ENCODE results near the gene TCERG1L. TPM values are rescaled to one million over a fixed set of nuclear protein-coding genes. Genes with fewer than 3 reads are reported as not detected.

TCERG1L gene
- total RNA-seq, 1 donor from 2014 or later, result 3.5 TPM

DNA sequence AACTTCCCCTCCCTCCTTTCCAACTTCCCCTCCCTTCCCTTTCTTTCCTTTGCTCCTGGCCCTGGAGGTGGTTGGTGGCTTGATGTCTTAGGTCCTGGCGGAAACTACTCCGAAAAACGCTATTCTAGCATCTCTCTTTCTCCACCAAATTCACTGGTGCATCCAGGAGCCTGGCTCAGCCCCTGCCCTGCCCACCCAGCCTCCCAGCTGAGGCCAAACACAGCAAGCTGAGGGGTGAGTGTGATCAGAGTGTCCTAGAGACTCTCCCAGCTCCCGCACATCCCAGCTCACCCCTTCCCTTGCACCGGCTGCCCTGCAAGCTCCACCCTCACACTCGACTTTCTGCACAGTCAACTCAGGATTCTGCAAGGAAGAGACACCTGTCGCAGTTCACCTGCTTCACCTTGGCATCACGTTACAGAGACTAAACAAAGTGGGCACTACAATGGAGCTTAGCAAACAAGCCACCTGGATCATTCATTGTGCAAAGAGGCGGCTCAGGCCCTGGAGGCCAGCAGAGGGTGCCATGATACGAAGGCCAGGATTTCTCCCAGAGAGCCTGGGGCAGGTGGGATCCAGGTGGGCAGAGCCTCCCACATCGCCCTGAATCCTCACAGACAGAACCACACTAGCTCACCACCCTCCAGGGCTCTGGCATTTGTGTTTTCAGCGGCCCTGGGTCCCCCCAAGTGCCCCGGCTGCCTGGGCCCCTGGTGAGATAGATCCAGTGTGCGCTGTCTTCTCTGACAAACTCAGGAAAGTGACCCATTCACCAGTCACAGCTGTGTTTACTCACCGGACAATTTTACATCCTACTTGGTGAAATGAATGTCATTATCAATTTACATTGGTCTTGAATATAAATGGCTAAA lies 169.6 kb downstream of the TCERG1L start:
- Histone ChIP-seq H2AFZ (ENCODE audit: low read depth, low read length) (no peak overlapping the region), H3K9me3 (ENCODE audit: insufficient read depth, low read depth, low read length) (peaks cover 17% of the 10 kb centered on the region)

DNA sequence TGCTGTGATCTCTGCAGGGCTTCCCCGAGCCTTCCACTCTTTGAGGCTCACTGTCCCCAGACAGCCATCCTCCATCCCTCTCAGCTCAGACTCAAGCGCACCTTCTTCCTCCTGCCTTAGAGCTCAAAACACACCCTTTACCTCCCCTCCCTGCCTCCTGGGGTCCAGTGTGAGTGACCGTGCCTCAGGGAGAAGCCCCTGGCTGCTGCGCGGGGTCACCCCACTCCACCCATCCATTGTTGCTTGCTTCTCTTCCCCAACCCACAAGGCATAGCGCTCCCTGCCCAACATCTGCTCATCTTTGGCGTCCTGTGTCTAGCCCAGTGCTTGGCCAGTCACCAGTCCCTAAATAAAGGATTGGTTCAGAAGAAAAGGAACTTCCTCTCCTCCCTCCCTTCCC lies 170.3 kb downstream of the TCERG1L start:
- Histone ChIP-seq H2AFZ (ENCODE audit: low read depth, low read length) (no peak overlapping the region), H3K4me1 (ENCODE audit: insufficient read depth, low read length) (no peaks in the 10 kb centered on the region), H4K20me1 (ENCODE audit: insufficient read depth, low read length) (no peaks in the 10 kb centered on the region), H3K79me2 (ENCODE audit: insufficient read depth, low read length) (no peaks in the 10 kb centered on the region), H3K4me3 (ENCODE audit: insufficient read depth, low read depth, low read length) (no peak overlapping the region), H3K27ac (ENCODE audit: low read depth, low read length) (no peak overlapping the region), H3K9ac (ENCODE audit: low read length) (no peak overlapping the region), H3K36me3 (ENCODE audit: insufficient read depth, low read length) (no peaks in the 10 kb centered on the region), H3K27me3 (ENCODE audit: insufficient read depth, low read length) (no peaks in the 10 kb centered on the region), H3K9me3 (ENCODE audit: insufficient read depth, low read depth, low read length) (peaks cover 17% of the 10 kb centered on the region), H3K4me2 (ENCODE audit: low read length) (no peak overlapping the region)
- no peaks in the 10 kb centered on the region for H3K36me3 Mint-ChIP-seq (ENCODE audit: low read depth, unreplicated experiment)
- TF ChIP-seq, protein P1, sequence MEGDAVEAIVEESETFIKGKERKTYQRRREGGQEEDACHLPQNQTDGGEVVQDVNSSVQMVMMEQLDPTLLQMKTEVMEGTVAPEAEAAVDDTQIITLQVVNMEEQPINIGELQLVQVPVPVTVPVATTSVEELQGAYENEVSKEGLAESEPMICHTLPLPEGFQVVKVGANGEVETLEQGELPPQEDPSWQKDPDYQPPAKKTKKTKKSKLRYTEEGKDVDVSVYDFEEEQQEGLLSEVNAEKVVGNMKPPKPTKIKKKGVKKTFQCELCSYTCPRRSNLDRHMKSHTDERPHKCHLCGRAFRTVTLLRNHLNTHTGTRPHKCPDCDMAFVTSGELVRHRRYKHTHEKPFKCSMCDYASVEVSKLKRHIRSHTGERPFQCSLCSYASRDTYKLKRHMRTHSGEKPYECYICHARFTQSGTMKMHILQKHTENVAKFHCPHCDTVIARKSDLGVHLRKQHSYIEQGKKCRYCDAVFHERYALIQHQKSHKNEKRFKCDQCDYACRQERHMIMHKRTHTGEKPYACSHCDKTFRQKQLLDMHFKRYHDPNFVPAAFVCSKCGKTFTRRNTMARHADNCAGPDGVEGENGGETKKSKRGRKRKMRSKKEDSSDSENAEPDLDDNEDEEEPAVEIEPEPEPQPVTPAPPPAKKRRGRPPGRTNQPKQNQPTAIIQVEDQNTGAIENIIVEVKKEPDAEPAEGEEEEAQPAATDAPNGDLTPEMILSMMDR (IDR thresholded peaks at IDR 0.05; ENCODE audit: insufficient read depth, low read depth, low read length), result no peak
- TF ChIP-seq EZH2 (IDR thresholded peaks at IDR 0.05; ENCODE audit: insufficient read depth, low read length), result no peak
- DNase-seq (ENCODE audit: low read depth) (no peak), FAIRE-seq (no peak)
- H3K27me3 Mint-ChIP-seq (ENCODE audit: low read depth, unreplicated experiment), result no peaks in the 10 kb centered on the region
- H3K27ac Mint-ChIP-seq (ENCODE audit: unreplicated experiment), result no peak overlapping the region
- no peak overlapping the region for H3K4me3 Mint-ChIP-seq (ENCODE audit: unreplicated experiment)
- H3K9me3 Mint-ChIP-seq (ENCODE audit: unreplicated experiment), result peaks cover 11% of the 10 kb centered on the region
- H3K4me1 Mint-ChIP-seq (ENCODE audit: low read depth, unreplicated experiment), result no peaks in the 10 kb centered on the region

More for the DNA sequence above, 169.6 kb downstream of the TCERG1L start:
- peaks cover 11% of the 10 kb centered on the region for H3K9me3 Mint-ChIP-seq (ENCODE audit: unreplicated experiment)
- no peaks in the 10 kb centered on the region for H3K27me3 Mint-ChIP-seq (ENCODE audit: low read depth, unreplicated experiment)
- H3K27ac ChIP-seq (ENCODE audit: low read depth, low read length), result no peak overlapping the region
- no peak overlapping the region for H3K4me3 ChIP-seq (ENCODE audit: insufficient read depth, low read depth, low read length)
- H3K4me1 Mint-ChIP-seq (ENCODE audit: low read depth, unreplicated experiment), result no peaks in the 10 kb centered on the region
- no peak overlapping the region for H3K4me2 ChIP-seq (ENCODE audit: low read length)
- H3K4me1 ChIP-seq (ENCODE audit: insufficient read depth, low read length), result no peaks in the 10 kb centered on the region
- no peaks in the 10 kb centered on the region for H3K36me3 ChIP-seq (ENCODE audit: insufficient read depth, low read length)
- no peaks in the 10 kb centered on the region for H3K27me3 ChIP-seq (ENCODE audit: insufficient read depth, low read length)
- no peak overlapping the region for H3K9ac ChIP-seq (ENCODE audit: low read length)
- TF ChIP-seq EZH2 (IDR thresholded peaks at IDR 0.05; ENCODE audit: insufficient read depth, low read length), result no peak
- TF ChIP-seq, protein P1 (IDR thresholded peaks at IDR 0.05; ENCODE audit: insufficient read depth, low read depth, low read length), result no peak
- H4K20me1 ChIP-seq (ENCODE audit: insufficient read depth, low read length), result no peaks in the 10 kb centered on the region
- H3K4me3 Mint-ChIP-seq (ENCODE audit: unreplicated experiment), result no peak overlapping the region
- FAIRE-seq, result no peak
- H3K36me3 Mint-ChIP-seq (ENCODE audit: low read depth, unreplicated experiment), result no peaks in the 10 kb centered on the region
- H3K79me2 ChIP-seq (ENCODE audit: insufficient read depth, low read length), result no peaks in the 10 kb centered on the region
- H3K27ac Mint-ChIP-seq (ENCODE audit: unreplicated experiment), result no peak overlapping the region
- DNase-seq (ENCODE audit: low read depth), result no peak

DNA sequence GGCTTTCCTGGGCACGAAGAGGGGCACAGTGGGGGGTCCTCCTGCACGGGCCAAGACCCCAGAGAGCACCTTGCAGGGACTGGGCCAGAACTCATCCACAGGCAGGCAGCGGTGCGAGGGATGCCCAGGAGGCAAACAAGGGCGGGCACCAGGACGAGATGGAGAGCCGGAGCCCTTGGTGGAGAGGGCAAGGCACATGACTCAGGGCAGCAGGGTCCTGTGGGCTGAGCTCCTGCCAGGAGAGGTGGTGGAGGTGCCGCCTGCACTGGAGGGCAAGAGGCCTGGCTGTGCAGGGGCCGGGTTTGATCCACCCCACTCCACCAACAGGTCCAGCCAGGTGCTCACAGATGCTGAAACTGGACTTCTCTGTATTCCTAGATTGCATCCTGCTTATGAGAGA lies 170.9 kb downstream of the TCERG1L start:
- peaks cover 11% of the 10 kb centered on the region for H3K9me3 Mint-ChIP-seq (ENCODE audit: unreplicated experiment)
- Histone ChIP-seq H2AFZ (ENCODE audit: low read depth, low read length) (no peak overlapping the region), H3K4me3 (ENCODE audit: insufficient read depth, low read depth, low read length) (no peak overlapping the region), H3K79me2 (ENCODE audit: insufficient read depth, low read length) (no peaks in the 10 kb centered on the region), H3K9ac (ENCODE audit: low read length) (no peak overlapping the region), H3K4me2 (ENCODE audit: low read length) (no peak overlapping the region), H3K9me3 (ENCODE audit: insufficient read depth, low read depth, low read length) (peaks cover 17% of the 10 kb centered on the region), H3K27me3 (ENCODE audit: insufficient read depth, low read length) (no peaks in the 10 kb centered on the region), H3K27ac (ENCODE audit: low read depth, low read length) (no peak overlapping the region), H3K36me3 (ENCODE audit: insufficient read depth, low read length) (no peaks in the 10 kb centered on the region), H4K20me1 (ENCODE audit: insufficient read depth, low read length) (no peaks in the 10 kb centered on the region), H3K4me1 (ENCODE audit: insufficient read depth, low read length) (no peaks in the 10 kb centered on the region)
- TF ChIP-seq, protein P1 (IDR thresholded peaks at IDR 0.05; ENCODE audit: insufficient read depth, low read depth, low read length), result no peak
- TF ChIP-seq EZH2 (IDR thresholded peaks at IDR 0.05; ENCODE audit: insufficient read depth, low read length), result no peak
- DNase-seq (ENCODE audit: low read depth) (no peak), FAIRE-seq (no peak)
- H3K27me3 Mint-ChIP-seq (ENCODE audit: low read depth, unreplicated experiment), result no peaks in the 10 kb centered on the region
- no peaks in the 10 kb centered on the region for H3K36me3 Mint-ChIP-seq (ENCODE audit: low read depth, unreplicated experiment)
- no peak overlapping the region for H3K4me3 Mint-ChIP-seq (ENCODE audit: unreplicated experiment)
- H3K27ac Mint-ChIP-seq (ENCODE audit: unreplicated experiment), result no peak overlapping the region
- no peaks in the 10 kb centered on the region for H3K4me1 Mint-ChIP-seq (ENCODE audit: low read depth, unreplicated experiment)
